Glomerular visceral epithelial cell (primary cell): ENCODE measurements around the gene CFAP77.

Experiments
- DNase-seq: peaks from one replicate; pipeline ENCODE4 v3.0.0-alpha.2; 2016; ENCODE audit errors: extremely low spot score

Gene CFAP77

GRCh38 chr9:132597073-132597775 lies 187.2 kb downstream of the CFAP77 start:
- DNase-seq = peak; percentile 87

- DNase-seq = no peak
Measured at GRCh38 chr9:132600326-132600984, 190.4 kb downstream of the CFAP77 start.

DNA sequence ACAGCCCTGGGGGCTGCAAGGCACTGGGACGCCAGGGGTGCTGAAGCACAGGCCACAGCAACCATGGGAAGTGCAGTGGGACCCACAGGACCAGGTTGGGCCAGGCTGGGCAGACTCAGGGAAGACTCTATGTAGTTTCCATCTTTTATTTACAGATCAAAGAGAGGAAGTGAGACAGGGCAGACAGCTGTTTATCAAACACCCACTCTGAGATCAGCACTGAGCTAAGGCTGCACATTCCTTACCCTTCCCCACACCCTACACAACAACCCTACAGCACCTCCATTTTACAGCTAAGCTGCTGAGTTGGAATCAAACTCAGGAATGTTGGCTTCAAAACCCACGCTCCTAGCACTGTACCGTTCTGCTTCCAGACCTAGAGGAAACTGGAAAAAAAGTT lies 192.2 kb downstream of the CFAP77 start:
- DNase-seq = no peak

GRCh38 chr9:132605387-132605786 lies 195.4 kb downstream of the CFAP77 start:
- no peak for DNase-seq

DNA sequence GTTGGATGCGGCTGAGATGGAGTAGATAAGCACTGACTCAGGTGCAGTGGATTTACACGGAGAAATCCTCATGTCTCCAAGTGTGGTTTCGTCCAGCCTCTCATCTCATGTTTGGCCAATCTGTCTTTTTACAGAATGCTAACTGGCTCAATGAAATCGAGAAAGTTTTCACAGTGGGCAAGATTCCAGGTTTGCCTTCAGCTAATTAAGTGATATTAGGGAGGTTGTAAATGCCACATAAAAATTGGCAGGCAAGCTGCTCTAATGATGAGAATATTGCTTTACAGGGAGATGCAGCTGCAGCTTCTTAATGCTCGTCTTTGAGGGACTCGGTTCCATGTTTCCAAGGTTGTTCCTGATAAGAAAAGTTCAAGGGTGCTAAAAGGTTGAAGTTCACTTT lies 196.1 kb downstream of the CFAP77 start:
- DNase-seq = no peak

GRCh38 chr9:132609184-132609583 lies 199.2 kb downstream of the CFAP77 start:
- DNase-seq = no peak

DNA sequence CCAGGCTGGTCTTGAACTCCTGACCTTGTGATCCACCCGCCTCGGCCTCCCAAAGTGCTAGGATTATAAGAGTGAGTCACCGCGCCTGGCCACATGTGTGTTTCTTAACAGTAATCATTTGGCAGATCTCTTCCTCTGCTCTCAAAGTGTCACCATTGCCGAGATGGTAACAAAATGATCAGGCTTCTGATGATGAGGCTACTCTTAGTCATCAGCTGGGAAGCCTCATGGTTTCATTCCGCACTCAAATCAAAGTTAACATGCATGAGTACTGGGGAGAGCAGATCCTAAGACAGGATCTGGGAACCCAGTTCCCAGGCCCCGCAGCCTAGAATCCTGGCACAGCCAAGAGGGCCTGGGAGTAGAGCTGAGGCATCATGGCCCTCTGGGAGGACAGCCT lies 199.8 kb downstream of the CFAP77 start:
- DNase-seq = peak; percentile 44

- DNase-seq = no peak
Measured at GRCh38 chr9:132610661-132611060, 200.7 kb downstream of the CFAP77 start.

DNA sequence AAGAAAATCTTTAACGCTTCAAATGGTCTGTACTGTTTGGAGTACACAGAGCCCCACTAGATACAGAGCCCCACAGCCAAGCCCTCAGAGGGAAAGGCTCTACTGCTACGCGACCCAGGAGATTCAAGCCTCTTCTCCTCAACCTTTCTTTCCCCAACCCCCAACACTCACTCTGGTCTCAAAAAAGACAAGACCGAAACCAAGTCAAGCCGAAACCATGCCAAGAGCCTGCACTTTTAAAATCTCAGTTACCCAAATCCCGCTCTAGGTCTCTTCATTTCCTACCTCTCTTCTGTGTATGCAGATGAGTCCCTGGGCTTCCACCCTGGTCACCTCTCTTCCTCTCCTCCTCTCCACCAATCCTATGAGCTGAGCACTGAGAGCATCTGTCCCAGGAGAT lies 204.3 kb downstream of the CFAP77 start:
- DNase-seq = no peak

GRCh38 chr9:132615774-132616173 lies 205.8 kb downstream of the CFAP77 start:
- DNase-seq = no peak

GRCh38 chr9:132616725-132617124 lies 206.7 kb downstream of the CFAP77 start:
- DNase-seq = no peak

DNA sequence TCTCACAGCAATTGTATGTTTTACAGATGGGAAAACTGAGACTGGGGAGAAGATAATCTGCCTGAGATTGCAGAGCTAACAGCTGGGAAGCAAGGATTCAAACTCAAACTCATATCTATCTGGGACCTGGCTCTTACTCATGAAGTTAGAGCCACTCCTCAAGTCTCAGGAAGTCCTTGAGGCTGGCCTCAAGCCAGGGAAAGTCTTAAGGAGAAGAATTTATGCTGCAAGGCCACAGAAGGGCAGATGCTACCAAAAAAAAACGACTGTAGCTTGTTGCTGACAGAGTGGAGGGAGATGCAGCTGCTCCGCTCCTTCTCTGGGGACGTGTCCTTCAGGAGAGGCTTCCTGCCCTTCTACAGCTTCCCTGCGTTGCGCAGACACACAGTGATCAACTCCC lies 212.1 kb downstream of the CFAP77 start:
- peak; percentile 12 for DNase-seq
